ENCODE results near the gene ZDHHC7.
"Not testable (repeated sequence)": the region's sequence is repeated elsewhere in the genome, so short reads cannot be mapped to it uniquely, and the experiment has no call there.

The ZDHHC7 gene

GRCh38 chr16:85010931-85011845 is at the start of gene ZDHHC7:
Gene ZDHHC7, minus strand, starts transcription at chr16:85011535. Its CDS starts 20,917 bp downstream, at chr16:84990618.
- peaks cover 9% of the 10 kb centered on the region for H3K27me3 Mint-ChIP-seq
- H3K9me3 Mint-ChIP-seq = no peaks in the 10 kb centered on the region
- H3K4me1 Mint-ChIP-seq = peaks cover 42% of the 10 kb centered on the region
- peak within 1 kb of the TSS; percentile 98 for H3K4me3 Mint-ChIP-seq
- H3K36me3 Mint-ChIP-seq = peaks cover 12% of the 10 kb centered on the region
- ATAC-seq = peak; percentile 98
- peak within 1 kb of the TSS; percentile 95 for H3K27ac Mint-ChIP-seq

GRCh38 chr16:85058909-85059308 is 47.6 kb upstream of the ZDHHC7 start:
- Mint-ChIP-seq H3K27me3 (peaks cover 17% of the 10 kb centered on the region), H3K9me3 (no peaks in the 10 kb centered on the region), H3K4me1 (peaks cover 49% of the 10 kb centered on the region), H3K27ac (no peak overlapping the region), H3K36me3 (no peaks in the 10 kb centered on the region), H3K4me3 (no peak overlapping the region)
- no peak for ATAC-seq

GRCh38 chr16:85057948-85058347 is 46.6 kb upstream of the ZDHHC7 start:
- Mint-ChIP-seq H3K36me3 (no peaks in the 10 kb centered on the region), H3K4me1 (peaks cover 49% of the 10 kb centered on the region), H3K27ac (peak overlapping the region; percentile 88), H3K9me3 (no peaks in the 10 kb centered on the region), H3K27me3 (peaks cover 17% of the 10 kb centered on the region), H3K4me3 (no peak overlapping the region)
- ATAC-seq = peak; percentile 56

- peaks cover 49% of the 10 kb centered on the region for H3K4me1 Mint-ChIP-seq
These were observed 46.0 kb upstream of the ZDHHC7 start for GRCh38 chr16:85057212-85057889.

GRCh38 chr16:85056211-85056748 is 44.9 kb upstream of the ZDHHC7 start:
- Mint-ChIP-seq H3K36me3 (no peaks in the 10 kb centered on the region), H3K27me3 (peaks cover 13% of the 10 kb centered on the region), H3K9me3 (no peaks in the 10 kb centered on the region), H3K4me1 (peaks cover 40% of the 10 kb centered on the region), H3K27ac (peak overlapping the region; percentile 88), H3K4me3 (peak overlapping the region; percentile 69)
- ATAC-seq = no peak

More at GRCh38 chr16:85057212-85057889, 46.0 kb upstream of the ZDHHC7 start:
- no peak overlapping the region for H3K4me3 Mint-ChIP-seq
- ATAC-seq = no peak
- H3K27ac Mint-ChIP-seq = peak overlapping the region; percentile 88
- no peaks in the 10 kb centered on the region for H3K9me3 Mint-ChIP-seq
- peaks cover 17% of the 10 kb centered on the region for H3K27me3 Mint-ChIP-seq
- no peaks in the 10 kb centered on the region for H3K36me3 Mint-ChIP-seq

- peaks cover 9% of the 10 kb centered on the region for H3K27me3 Mint-ChIP-seq
- peaks cover 37% of the 10 kb centered on the region for H3K4me1 Mint-ChIP-seq
- ATAC-seq = peak; percentile 98
- H3K9me3 Mint-ChIP-seq = no peaks in the 10 kb centered on the region
- peak overlapping the region; percentile 69 for H3K4me3 Mint-ChIP-seq
- peak overlapping the region; percentile 88 for H3K27ac Mint-ChIP-seq
- H3K36me3 Mint-ChIP-seq = no peaks in the 10 kb centered on the region
These were observed 44.3 kb upstream of the ZDHHC7 start for GRCh38 chr16:85055493-85056210.

- H3K27me3 Mint-ChIP-seq = peaks cover 9% of the 10 kb centered on the region
- H3K4me1 Mint-ChIP-seq = peaks cover 37% of the 10 kb centered on the region
- H3K27ac Mint-ChIP-seq = peak overlapping the region; percentile 88
- H3K9me3 Mint-ChIP-seq = no peaks in the 10 kb centered on the region
- peak overlapping the region; percentile 69 for H3K4me3 Mint-ChIP-seq
- no peak for ATAC-seq
- H3K36me3 Mint-ChIP-seq = no peaks in the 10 kb centered on the region
These were observed 43.7 kb upstream of the ZDHHC7 start for GRCh38 chr16:85054948-85055492.

GRCh38 chr16:85054321-85054720 is 43.0 kb upstream of the ZDHHC7 start:
- H3K9me3 Mint-ChIP-seq, H3K27ac Mint-ChIP-seq, H3K4me3 Mint-ChIP-seq, ATAC-seq, H3K36me3 Mint-ChIP-seq: not testable (repeated sequence)
- peaks cover 37% of the 10 kb centered on the region for H3K4me1 Mint-ChIP-seq
- H3K27me3 Mint-ChIP-seq = peaks cover 15% of the 10 kb centered on the region

GRCh38 chr16:85052536-85052935 is 41.2 kb upstream of the ZDHHC7 start:
- Mint-ChIP-seq H3K27ac (no peak overlapping the region), H3K4me1 (peaks cover 28% of the 10 kb centered on the region), H3K9me3 (no peaks in the 10 kb centered on the region)

GRCh38 chr16:85051683-85052082 is 40.3 kb upstream of the ZDHHC7 start:
- Mint-ChIP-seq H3K27ac (no peak overlapping the region), H3K36me3 (no peaks in the 10 kb centered on the region), H3K9me3 (no peaks in the 10 kb centered on the region), H3K27me3 (peaks cover 27% of the 10 kb centered on the region), H3K4me1 (peaks cover 19% of the 10 kb centered on the region), H3K4me3 (no peak overlapping the region)
- ATAC-seq = no peak

More at GRCh38 chr16:85052536-85052935, 41.2 kb upstream of the ZDHHC7 start:
- Mint-ChIP-seq H3K36me3 (no peaks in the 10 kb centered on the region), H3K4me3 (no peak overlapping the region), H3K27me3 (peaks cover 27% of the 10 kb centered on the region)
- no peak for ATAC-seq

- H3K4me3 Mint-ChIP-seq = no peak overlapping the region
- no peak overlapping the region for H3K27ac Mint-ChIP-seq
- H3K27me3 Mint-ChIP-seq = peaks cover 31% of the 10 kb centered on the region
- ATAC-seq = no peak
- H3K9me3 Mint-ChIP-seq = no peaks in the 10 kb centered on the region
- H3K4me1 Mint-ChIP-seq = peaks cover 13% of the 10 kb centered on the region
- H3K36me3 Mint-ChIP-seq = no peaks in the 10 kb centered on the region
These were observed 39.8 kb upstream of the ZDHHC7 start for GRCh38 chr16:85051067-85051581.

GRCh38 chr16:85049706-85050305 is 38.5 kb upstream of the ZDHHC7 start:
- peaks cover under 1% of the 10 kb centered on the region for H3K4me1 Mint-ChIP-seq
- no peak for ATAC-seq
- no peaks in the 10 kb centered on the region for H3K36me3 Mint-ChIP-seq
- H3K4me3 Mint-ChIP-seq = no peak overlapping the region
- H3K9me3 Mint-ChIP-seq = no peaks in the 10 kb centered on the region
- no peak overlapping the region for H3K27ac Mint-ChIP-seq
- peaks cover 36% of the 10 kb centered on the region for H3K27me3 Mint-ChIP-seq

GRCh38 chr16:85048921-85049562 is 37.7 kb upstream of the ZDHHC7 start:
- Mint-ChIP-seq H3K27me3 (peaks cover 36% of the 10 kb centered on the region), H3K36me3 (no peaks in the 10 kb centered on the region), H3K4me1 (no peaks in the 10 kb centered on the region), H3K4me3 (no peak overlapping the region), H3K9me3 (no peaks in the 10 kb centered on the region), H3K27ac (no peak overlapping the region)
- ATAC-seq = no peak
